Measurements from ENCODE around the gene DNMT3A.

Gene DNMT3A

DNA sequence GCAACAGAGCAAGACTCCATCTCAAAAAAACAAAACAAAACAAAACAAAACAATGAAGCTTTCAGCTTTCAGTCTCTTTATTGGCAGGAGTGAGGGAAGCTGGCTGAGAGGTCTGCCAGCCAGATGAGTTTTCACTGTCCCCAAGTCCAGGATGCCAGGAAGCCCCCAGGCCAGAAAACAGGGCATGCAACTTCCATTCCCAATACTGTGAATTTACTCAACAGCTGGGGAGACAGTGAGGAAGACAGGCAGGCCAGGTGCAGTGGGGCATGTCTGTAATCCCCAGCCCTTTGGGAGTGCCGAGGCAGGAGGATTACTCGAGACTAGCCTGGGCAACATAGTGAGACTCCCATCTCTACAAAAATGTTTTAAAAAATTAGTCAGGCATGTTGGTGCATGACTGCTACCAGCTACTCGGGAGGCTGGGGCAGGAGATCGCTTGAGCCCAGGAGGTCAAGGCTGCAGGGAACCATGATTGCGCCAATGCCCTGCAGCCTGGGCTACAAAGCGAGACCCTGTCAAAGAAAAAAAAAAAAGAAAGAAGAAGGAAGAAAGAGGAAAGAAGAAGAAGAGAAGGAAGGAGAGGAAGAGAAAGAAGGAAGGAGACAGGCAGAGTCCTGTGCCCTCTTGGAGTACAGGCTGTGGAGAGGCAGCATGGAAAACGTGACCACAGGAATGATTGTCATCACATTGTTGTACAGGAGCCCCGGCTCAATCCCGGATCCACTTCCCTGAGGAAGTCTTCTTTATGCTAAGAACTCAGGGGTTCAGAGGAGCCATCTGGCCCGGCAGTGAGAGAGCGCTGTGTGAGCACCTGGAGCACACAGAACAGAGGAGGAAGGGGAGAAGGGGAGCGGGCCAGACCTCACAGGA is 144.2 kb downstream of the DNMT3A start:
- no peak for DNase-seq

DNA sequence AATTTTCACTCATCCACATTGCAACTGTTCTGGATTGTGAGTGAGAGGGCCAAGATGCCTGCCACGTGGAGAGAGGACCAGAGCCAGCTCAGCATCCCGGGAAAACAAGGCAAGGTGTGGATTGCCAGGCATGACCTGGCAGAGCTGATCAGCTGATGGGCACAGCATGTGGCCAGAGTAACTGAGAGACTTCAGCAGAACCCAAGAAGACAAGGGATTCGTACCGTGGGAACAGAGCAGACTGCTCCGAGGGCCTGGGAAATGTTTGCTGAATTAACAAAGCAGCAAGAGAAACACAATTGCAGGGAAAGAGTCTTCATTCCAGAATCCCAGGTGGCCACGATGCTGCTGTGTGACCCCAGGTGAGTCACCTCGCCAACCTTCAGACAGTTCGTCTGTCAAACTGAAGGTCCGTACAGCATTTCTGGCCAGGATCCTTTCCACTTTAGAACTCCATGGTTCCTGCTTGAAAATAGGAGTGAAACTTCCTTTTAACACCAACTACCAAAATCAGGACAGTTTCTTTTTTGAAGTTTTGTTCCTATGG is 147.1 kb downstream of the DNMT3A start:
- DNase-seq, result no peak

DNA sequence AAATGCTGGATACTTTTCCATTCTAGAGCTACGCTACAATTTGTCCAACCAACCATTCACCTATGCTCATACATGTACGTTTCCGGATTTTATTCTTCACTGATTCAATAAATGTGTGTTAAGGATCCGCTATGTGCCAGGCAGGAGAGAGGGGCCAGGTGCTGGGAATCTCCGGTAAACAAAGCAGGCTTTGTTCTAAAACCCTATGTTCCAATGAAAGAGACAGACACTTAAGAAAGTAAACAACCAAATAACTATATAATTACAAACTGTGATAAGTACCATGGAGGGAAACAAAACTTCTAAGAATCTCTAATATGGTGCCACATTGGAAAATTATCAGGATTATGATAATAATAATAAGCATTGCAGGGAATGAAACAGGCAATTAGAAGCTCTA is 151.2 kb downstream of the DNMT3A start:
- DNase-seq, result no peak

DNA sequence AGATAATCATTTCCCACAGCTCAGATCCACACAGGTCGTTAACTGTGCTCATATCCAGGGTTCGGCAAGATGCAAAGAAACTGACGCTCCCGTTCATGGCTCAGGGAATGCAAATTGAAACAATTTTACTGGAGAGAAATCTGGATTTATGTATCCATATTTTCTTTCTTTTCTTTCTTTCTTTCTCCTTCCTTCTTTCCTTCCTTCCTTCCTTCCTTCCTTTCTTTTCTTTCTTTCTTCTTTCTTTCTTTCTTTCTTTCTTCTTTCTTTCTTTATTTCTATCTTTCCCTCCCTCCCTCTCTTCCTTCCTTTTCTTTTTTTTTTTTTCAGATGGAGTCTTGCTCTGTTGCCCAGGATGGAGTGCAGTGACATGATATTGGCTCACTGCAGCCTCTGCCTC is 153.3 kb downstream of the DNMT3A start:
- DNase-seq, result no peak

DNA sequence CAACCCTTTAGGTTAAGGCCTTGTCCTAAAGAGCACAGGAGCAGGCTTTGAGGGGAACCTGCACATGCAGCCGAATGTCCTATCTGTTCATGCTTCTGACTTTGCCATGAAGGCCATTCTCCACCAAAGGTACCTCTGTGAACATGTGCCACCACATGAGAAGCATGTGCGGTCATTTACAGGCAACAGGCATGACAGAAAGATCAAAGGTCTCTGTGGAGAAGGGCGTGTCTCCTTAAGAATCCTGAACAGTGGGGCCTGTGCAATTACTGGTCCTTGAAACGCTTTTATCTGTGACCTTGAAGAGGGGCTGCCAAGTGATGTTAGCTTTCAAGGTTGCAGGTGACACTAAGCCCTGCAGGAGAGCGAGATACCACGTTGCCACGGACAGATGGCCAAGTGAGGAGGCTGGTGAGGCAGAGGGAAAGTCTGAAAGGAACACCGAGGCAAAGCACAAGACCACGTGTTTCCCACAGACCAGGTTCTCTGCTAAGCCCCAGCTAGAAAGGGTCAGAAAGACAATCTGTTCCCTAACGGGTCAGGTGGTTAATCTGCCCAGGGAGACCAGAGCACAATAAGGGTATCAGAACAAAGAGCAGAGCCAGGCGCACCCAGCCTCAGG is 153.9 kb downstream of the DNMT3A start:
- no peak for DNase-seq

DNA sequence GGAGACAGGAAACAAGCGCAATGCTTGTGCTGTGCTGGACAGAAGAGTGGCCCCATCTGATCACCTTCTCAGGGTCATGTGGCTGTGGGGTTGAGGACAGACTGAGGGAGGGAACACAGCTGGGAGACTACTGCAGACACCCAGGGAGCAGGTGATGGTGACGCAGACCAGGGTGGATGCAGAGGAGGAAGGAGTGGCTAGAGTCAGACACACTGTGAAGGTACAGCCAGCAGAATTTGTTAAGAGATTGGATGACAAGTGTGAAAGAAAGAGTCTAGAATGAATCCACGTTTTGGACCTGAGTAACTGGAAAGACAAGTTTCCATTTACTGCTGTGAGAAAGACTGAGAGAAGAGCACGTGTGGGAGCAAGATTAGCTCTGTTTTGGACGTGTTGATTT is 157.5 kb downstream of the DNMT3A start:
- no peak for DNase-seq

DNA sequence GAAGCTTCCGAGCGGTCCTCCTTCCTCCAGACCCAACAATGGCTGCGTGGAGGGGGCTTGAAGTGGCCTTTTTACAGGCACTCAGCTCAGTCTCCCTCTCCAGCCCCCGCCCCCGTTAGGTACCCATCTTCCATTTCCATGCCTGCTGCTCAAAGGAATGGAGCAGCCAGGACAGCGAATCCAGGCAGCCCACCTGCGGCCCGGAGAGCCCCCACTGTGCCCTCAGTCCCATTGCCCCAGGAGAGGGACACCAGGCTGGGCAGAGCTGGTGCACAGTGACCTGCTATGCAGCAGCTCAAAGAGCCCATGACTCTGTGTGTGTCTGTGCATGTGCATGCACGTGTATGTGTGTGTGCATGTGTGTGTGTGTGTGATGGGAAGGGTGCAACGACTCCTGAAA is 162.7 kb downstream of the DNMT3A start:
- DNase-seq, result no peak

All from CD4-positive, alpha-beta T cell treated with Interleukin-6 for 4 hours (primary cell).